Stomach (tissue), 4 donors: ENCODE results near the gene PPP1R9A.

Experiments used
- POLR2A ChIP-seq, 4 donors: fragments of 450-650 bp; IDR thresholded peaks; one replicate each; pipeline ENCODE4 v1.6.1; 2016; ENCODE audit warnings: antibody characterized with exemption in 4 of 4, control low read depth in 2 of 4, mild to moderate bottlenecking in 1 of 4, moderate library complexity in 1 of 4
- TF ChIP-seq, protein P1 (sequence below), 7 experiments: fragments of 450-650 bp in 4 of 7; fragments of 200-600 bp in 3 of 7; sonication (generic) in 3 of 7; IDR thresholded peaks; one replicate each; pipeline ENCODE4 v1.5.1; 2016 to 2019; ENCODE audit warnings: antibody characterized with exemption in 7 of 7, control low read depth in 2 of 7, mild to moderate bottlenecking in 1 of 7

DNA sequence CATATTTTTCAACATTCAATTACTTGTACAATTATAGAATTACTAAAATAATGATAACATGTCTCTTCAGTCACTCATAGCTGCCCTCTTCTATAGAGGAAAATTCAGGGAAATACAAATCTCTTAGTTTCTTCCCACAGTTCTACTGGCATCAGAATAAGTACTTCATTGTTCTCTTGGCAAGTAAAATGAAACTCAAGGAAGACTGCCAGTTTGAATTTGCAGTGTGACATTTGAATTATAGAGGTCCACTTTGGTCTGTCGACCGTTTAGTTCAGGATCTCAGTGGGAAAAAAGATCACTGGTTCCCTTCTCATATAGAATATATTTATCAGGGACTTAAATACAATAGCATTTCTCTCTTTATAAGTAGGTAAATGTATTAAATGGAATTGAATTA, 302.4 kb downstream of the PPP1R9A start:
- TF ChIP-seq, protein P1, sequence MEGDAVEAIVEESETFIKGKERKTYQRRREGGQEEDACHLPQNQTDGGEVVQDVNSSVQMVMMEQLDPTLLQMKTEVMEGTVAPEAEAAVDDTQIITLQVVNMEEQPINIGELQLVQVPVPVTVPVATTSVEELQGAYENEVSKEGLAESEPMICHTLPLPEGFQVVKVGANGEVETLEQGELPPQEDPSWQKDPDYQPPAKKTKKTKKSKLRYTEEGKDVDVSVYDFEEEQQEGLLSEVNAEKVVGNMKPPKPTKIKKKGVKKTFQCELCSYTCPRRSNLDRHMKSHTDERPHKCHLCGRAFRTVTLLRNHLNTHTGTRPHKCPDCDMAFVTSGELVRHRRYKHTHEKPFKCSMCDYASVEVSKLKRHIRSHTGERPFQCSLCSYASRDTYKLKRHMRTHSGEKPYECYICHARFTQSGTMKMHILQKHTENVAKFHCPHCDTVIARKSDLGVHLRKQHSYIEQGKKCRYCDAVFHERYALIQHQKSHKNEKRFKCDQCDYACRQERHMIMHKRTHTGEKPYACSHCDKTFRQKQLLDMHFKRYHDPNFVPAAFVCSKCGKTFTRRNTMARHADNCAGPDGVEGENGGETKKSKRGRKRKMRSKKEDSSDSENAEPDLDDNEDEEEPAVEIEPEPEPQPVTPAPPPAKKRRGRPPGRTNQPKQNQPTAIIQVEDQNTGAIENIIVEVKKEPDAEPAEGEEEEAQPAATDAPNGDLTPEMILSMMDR (IDR thresholded peaks at IDR 0.05): no peak
- TF ChIP-seq POLR2A (IDR thresholded peaks at IDR 0.05): no peak
